Vagina (tissue), 2 donors: ENCODE data around the gene PLSCR2.

Experiments used
- CTCF ChIP-seq, 3 experiments: fragments of 450-650 bp in 2 of 3; fragments of 200-600 bp in 1 of 3; sonication (generic) in 1 of 3; IDR thresholded peaks; one replicate each; pipeline ENCODE4 v1.5.1; 2017 to 2019; ENCODE audit warnings: antibody characterized with exemption in 3 of 3, mild to moderate bottlenecking in 2 of 3, moderate library complexity in 2 of 3
- POLR2AphosphoS5 ChIP-seq, 2 donors: sonication (generic); formaldehyde crosslinking; IDR thresholded peaks; one replicate each; pipeline ENCODE4 v1.9.0; 2017; ENCODE audit warnings: antibody characterized with exemption in 2 of 2, mild to moderate bottlenecking in 2 of 2, low read depth in 1 of 2; ENCODE audit not compliant: insufficient read depth in 1 of 2

GRCh38 chr3:146454796-146455195 is 14.6 kb downstream of the PLSCR2 start:
- no peak for TF ChIP-seq CTCF (IDR thresholded peaks at IDR 0.05)
- no peak for TF ChIP-seq POLR2AphosphoS5 (IDR thresholded peaks at IDR 0.05; ENCODE audit: insufficient read depth in 1 of 2, low read depth in 1 of 2)
